Activated naive CD4-positive, alpha-beta T cell treated with anti-CD3 and anti-CD28 coated beads, Interleukin-2, amount 10 ng/mL, durations not matched to agents 7 days and 5 days (primary cell): ENCODE measurements around the gene TLK1.

Experiments used
- CTCF ChIA-PET: fragments of 350-600 bp; sonication (Branson Sonifier 250); formaldehyde crosslinking; loops from one replicate; lab custom pipeline; 2021; ENCODE audit warnings: antibody characterized with exemption; lab: Charles Lee
- DNase-seq: peaks from one replicate; pipeline ENCODE4 v3.0.0-alpha.2; 2020
- H3K27ac Mint-ChIP-seq: one replicate; pipeline ENCODE4 v1.8.0; 2021; ENCODE audit warnings: mild to moderate bottlenecking, moderate library complexity, mixed read lengths
- H3K27me3 Mint-ChIP-seq: one replicate; pipeline ENCODE4 v1.8.0; 2021; ENCODE audit warnings: mild to moderate bottlenecking, mixed read lengths
- H3K36me3 Mint-ChIP-seq: one replicate; pipeline ENCODE4 v1.8.0; 2021; ENCODE audit warnings: mixed read lengths
- H3K4me1 Mint-ChIP-seq: one replicate; pipeline ENCODE4 v1.8.0; 2021; ENCODE audit warnings: mixed read lengths
- H3K4me3 Mint-ChIP-seq: one replicate; pipeline ENCODE4 v1.8.0; 2021; ENCODE audit warnings: mild to moderate bottlenecking, moderate library complexity, mixed read lengths
- H3K9me3 Mint-ChIP-seq: one replicate; pipeline ENCODE4 v1.8.0; 2021; ENCODE audit warnings: mixed read lengths

The TLK1 gene

DNA sequence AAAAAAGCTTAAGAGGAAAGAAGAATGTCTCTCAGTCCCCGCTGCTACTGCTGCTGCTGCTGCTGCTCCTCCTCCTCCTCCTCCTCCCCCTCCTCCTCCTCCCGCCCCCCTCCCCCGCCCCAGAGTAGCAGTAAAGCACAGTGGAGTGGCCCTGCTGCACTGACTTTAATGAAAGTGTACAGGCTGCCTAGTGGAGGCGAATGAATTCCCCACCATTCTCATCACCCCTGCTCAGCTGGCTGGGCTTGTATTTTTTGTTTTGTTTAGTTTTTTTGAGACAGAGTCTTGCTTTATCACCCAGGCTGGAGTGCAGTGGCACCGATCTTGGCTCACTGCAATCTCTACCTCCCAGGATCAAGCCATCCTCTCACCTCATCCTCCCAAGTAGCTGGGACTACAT, 197.3 kb downstream of the TLK1 start:
- no peaks in the 10 kb centered on the region for H3K9me3 Mint-ChIP-seq
- DNase-seq: no peak
- CTCF ChIA-PET: interaction anchor here (0.7 to 1.0 kb wide), 3 partner anchors 27 to 465 kb away, joined by 3 to 5 read pairs (median 3); partner anchors contain the start of gene GORASP2
- H3K27me3 Mint-ChIP-seq: no peaks in the 10 kb centered on the region
- H3K36me3 Mint-ChIP-seq: peaks cover 59% of the 10 kb centered on the region
- no peaks in the 10 kb centered on the region for H3K4me1 Mint-ChIP-seq
- H3K27ac Mint-ChIP-seq: peak overlapping the region; percentile 33
- H3K4me3 Mint-ChIP-seq: no peak overlapping the region

DNA sequence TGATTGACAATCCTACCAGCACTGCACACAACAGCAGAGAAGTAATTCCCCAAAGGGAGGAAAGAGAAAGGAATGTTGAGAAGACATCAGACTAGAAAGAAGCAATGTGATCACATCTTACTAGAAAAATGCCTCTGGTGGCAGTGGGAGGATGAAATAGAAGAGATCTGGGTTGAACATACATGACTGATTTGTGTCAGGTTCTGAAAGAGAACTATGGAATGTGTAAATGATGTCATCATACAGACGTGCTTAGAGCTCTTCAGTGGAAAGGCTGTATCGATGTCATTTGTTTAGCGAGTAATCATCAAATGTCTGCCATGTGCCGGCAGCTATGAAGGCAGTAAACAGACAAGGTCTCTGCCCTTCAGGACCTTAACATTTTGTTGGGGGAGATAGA, 206.8 kb downstream of the TLK1 start:
- H3K27me3 Mint-ChIP-seq: no peaks in the 10 kb centered on the region
- H3K4me3 Mint-ChIP-seq: no peak overlapping the region
- DNase-seq: no peak
- H3K27ac Mint-ChIP-seq: no peak overlapping the region
- no peaks in the 10 kb centered on the region for H3K4me1 Mint-ChIP-seq
- peaks cover 61% of the 10 kb centered on the region for H3K36me3 Mint-ChIP-seq
- no peaks in the 10 kb centered on the region for H3K9me3 Mint-ChIP-seq
- CTCF ChIA-PET: interaction anchor here (0.7 kb wide), 1 partner anchor 68 kb away, joined by 3 read pairs; no protein-coding TSS in a partner anchor

DNA sequence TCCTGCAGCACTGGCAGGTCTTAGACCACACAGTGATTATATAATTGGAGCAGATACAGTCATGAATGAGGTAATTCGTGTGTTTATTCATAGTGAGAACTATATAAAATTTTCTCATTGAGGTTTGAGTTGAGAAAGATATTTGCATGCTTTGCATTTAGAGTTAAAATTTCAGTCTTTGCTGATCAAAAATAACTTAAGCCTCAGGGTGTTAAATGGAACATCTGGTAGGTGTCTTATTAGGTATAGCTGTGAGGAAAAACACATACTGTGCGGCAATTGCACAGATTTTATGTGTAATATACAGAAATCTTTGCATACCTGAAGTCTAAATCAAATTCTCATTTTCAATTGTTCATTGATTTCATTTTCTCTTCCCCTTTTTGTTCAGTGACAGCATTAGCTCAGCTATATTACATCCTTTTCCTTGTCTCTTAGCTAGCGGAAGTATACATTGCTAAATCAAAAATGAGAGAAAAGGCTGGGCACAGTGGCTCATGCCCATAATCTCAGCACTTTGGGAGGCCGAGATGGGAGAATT, 210.4 kb downstream of the TLK1 start:
- no peak overlapping the region for H3K4me3 Mint-ChIP-seq
- H3K27ac Mint-ChIP-seq: no peak overlapping the region
- CTCF ChIA-PET: no interaction called here
- no peak for DNase-seq
- H3K9me3 Mint-ChIP-seq: no peaks in the 10 kb centered on the region
- H3K27me3 Mint-ChIP-seq: no peaks in the 10 kb centered on the region
- H3K36me3 Mint-ChIP-seq: peaks cover 47% of the 10 kb centered on the region
- H3K4me1 Mint-ChIP-seq: no peaks in the 10 kb centered on the region

DNA sequence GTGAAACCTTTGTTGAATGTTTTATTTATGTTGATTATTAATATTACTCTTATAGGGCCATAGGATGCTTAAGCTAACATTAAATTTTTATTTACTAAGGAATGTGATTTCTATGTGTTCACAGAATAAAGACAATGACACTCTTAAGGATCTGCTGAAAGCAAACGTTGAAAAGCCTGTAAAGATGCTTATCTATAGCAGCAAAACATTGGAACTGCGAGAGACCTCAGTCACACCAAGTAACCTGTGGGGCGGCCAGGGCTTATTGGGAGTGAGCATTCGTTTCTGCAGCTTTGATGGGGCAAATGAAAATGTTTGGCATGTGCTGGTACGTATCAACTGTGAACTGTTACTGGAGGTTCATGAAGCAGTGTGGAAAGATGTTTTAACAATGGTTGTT, 211.3 kb downstream of the TLK1 start:
- H3K9me3 Mint-ChIP-seq: no peaks in the 10 kb centered on the region
- DNase-seq: no peak
- CTCF ChIA-PET: no interaction called here
- H3K27ac Mint-ChIP-seq: no peak overlapping the region
- no peaks in the 10 kb centered on the region for H3K27me3 Mint-ChIP-seq
- H3K36me3 Mint-ChIP-seq: peaks cover 38% of the 10 kb centered on the region
- no peak overlapping the region for H3K4me3 Mint-ChIP-seq
- H3K4me1 Mint-ChIP-seq: no peaks in the 10 kb centered on the region

DNA sequence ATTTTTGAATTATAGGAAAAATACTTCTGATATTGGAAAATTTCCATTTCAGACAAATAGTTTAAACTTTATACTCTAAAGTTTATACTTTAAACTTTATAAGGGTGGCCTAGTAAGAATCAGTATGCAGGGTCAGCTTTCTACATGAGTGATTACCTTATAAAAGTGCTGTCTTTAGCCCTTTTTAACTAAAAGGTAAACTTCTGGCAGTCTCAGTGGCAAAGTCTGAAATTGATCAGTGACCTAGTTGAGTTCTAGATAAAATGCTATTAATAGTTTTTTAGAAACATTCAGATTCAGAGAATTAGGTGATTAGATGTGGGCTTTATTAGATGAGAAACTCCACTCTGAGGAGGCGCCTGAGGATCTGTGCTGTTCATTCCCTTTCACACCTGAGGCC, 216.1 kb downstream of the TLK1 start:
- Mint-ChIP-seq H3K4me3 (no peak overlapping the region), H3K36me3 (peaks cover 14% of the 10 kb centered on the region), H3K4me1 (peaks cover 14% of the 10 kb centered on the region), H3K27me3 (no peaks in the 10 kb centered on the region), H3K27ac (no peak overlapping the region), H3K9me3 (no peaks in the 10 kb centered on the region)
- CTCF ChIA-PET: interaction anchor here (0.6 to 1.9 kb wide), 3 partner anchors 12 to 28 kb away, joined by 4 to 8 read pairs (median 6); partner anchors contain the start of gene GORASP2
- DNase-seq: no peak

DNA sequence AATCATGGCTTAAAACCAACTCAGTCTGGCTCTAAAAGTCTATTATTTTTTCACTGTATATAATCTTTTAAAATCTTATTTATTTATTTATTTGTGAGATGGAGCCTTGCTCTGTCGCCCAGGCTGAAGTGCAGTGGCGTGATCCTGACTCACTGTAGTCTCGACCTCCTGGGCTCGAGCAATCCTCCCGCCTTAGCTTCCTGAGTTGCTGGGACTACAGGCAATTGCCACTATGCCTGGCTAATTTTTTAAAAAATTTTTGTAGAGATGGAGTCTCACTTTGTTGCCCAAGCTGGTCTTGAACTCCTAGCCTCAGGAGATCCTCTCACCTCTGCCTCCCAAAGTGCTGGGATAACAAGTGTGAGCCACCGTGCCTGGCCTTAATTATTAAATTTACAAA, 217.1 kb downstream of the TLK1 start:
- Mint-ChIP-seq H3K9me3 (no peaks in the 10 kb centered on the region), H3K36me3 (peaks cover 12% of the 10 kb centered on the region), H3K4me3 (no peak overlapping the region), H3K27me3 (no peaks in the 10 kb centered on the region), H3K4me1 (peaks cover 15% of the 10 kb centered on the region), H3K27ac (no peak overlapping the region)
- CTCF ChIA-PET: interaction anchor here (1.9 kb wide), 1 partner anchor 14 kb away, joined by 8 read pairs; the partner anchor contains the start of gene GORASP2
- no peak for DNase-seq

DNA sequence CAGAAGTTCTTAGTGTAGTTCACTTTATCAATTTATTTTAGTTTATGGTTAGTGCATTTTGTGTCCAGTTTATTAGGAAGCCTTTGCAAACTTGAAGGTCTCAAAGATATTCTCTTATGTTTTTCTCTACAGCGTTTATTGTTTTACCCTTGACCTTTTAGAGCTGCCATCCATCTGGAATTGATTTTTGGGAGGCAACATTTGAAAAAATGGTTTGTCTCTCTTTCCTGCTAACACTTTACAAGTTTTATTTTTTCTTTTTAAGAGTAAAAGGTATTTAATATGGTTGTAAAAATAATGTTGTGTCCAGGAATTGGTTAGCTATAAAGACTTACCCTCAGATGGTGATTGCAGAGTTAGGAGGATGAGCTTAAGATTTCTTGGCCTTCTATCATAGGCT, 217.7 kb downstream of the TLK1 start:
- CTCF ChIA-PET: interaction anchor here (1.9 kb wide), 1 partner anchor 14 kb away, joined by 8 read pairs; the partner anchor contains the start of gene GORASP2
- Mint-ChIP-seq H3K9me3 (no peaks in the 10 kb centered on the region), H3K4me3 (no peak overlapping the region), H3K27me3 (no peaks in the 10 kb centered on the region), H3K36me3 (peaks cover 17% of the 10 kb centered on the region), H3K4me1 (peaks cover 15% of the 10 kb centered on the region), H3K27ac (no peak overlapping the region)
- DNase-seq: no peak

DNA sequence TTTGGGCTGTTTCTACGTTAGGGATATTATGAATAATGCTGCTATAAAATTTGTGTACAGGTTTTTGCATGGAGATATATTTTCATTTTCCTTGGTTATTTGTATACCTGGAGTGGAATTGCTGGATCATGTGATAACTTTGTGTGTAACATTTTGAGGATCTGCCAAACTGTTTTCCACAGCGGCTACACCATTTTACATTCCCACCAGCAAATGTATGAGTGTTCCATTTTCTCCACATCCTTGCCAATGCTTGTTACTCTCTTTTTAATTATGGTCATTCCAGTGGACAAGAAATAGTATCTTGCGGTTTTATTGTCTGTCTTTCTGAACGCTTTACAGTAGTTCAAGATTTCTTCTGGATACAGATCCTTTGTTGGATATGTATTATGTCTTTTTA, 218.1 kb downstream of the TLK1 start:
- Mint-ChIP-seq H3K36me3 (peaks cover 18% of the 10 kb centered on the region), H3K4me3 (no peak overlapping the region), H3K27ac (no peak overlapping the region), H3K9me3 (no peaks in the 10 kb centered on the region), H3K4me1 (peaks cover 15% of the 10 kb centered on the region), H3K27me3 (no peaks in the 10 kb centered on the region)
- no peak for DNase-seq
- CTCF ChIA-PET: interaction anchor here (1.9 kb wide), 1 partner anchor 13 kb away, joined by 8 read pairs; the partner anchor contains the start of gene GORASP2
